Measurements from ENCODE around the gene POU2AF2. TPM values are rescaled to one million over a fixed set of nuclear protein-coding genes. Genes with fewer than 3 reads are reported as not detected.

Gene POU2AF2
- total RNA-seq, 1 experiment from 2014 or later = not detected

DNA sequence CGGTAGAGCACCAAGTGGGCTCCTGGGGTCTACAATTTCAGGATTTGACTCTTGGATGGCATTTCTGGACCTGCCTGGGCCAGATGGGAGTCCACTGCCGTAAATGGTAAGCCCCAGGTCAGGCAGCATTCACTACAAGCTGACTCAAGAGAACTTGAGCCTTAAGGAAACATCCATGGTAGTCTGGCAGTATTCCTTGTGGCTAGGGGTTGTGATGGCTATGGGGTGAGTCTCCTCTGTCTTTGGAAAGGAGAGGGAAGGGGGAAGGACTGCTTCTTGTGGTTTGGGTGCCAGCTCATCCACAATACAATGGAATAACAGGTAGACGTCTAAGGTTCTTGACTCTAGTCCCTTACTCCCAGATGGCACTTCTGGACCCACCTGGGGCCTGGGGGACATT, 32.3 kb upstream of the POU2AF2 start:
- H3K56ac ChIP-seq (ENCODE audit: insufficient read length, low read depth, low read length) = no peak overlapping the region
- no peak overlapping the region for H4K5ac ChIP-seq (ENCODE audit: insufficient read length, low read depth, low read length)
- Mint-ChIP-seq H3K4me3 (no peak overlapping the region), H3K4me1 (no peaks in the 10 kb centered on the region), H3K36me3 (ENCODE audit: insufficient read depth in 1 of 3, low read depth in 3 of 3) (peaks cover 0 to 2% (median 0%) of the 10 kb centered on the region in 3 experiments; a peak in 1 of 7 replicates), H3K27ac (no peak overlapping the region), H3K27me3 (ENCODE audit: low read depth) (no peaks in the 10 kb centered on the region), H3K9me3 (no peaks in the 10 kb centered on the region)
- no peaks in the 10 kb centered on the region for H3K9me3 ChIP-seq (ENCODE audit: control insufficient read depth, low read depth, low read length)
- H3T11ph ChIP-seq (ENCODE audit: low read length) = no peak overlapping the region
- no peak overlapping the region for H2BK20ac ChIP-seq (ENCODE audit: low read depth, low read length, poor library complexity, severe bottlenecking)
- no peaks in the 10 kb centered on the region for H3K79me2 ChIP-seq (ENCODE audit: insufficient read depth, low read length)
- no peaks in the 10 kb centered on the region for H3K27me3 ChIP-seq (ENCODE audit: insufficient read depth, low read length)
- no peak overlapping the region for H3K18ac ChIP-seq (ENCODE audit: insufficient read length, low read depth, low read length)
- no peak overlapping the region for H3K4me2 ChIP-seq (ENCODE audit: insufficient read depth, insufficient read length, low read length)
- no peaks in the 10 kb centered on the region for H4K20me1 ChIP-seq (ENCODE audit: control insufficient read depth, insufficient read depth, insufficient read length)
- no peak overlapping the region for H2BK5ac ChIP-seq (ENCODE audit: insufficient read length, low read length)
- no peak overlapping the region for H2BK120ac ChIP-seq (ENCODE audit: low read depth, low read length, poor library complexity, severe bottlenecking)
- no peak overlapping the region for H2AFZ ChIP-seq (ENCODE audit: low read length)
- H2AK5ac ChIP-seq (ENCODE audit: insufficient read length, low read length) = no peak overlapping the region
- H3K23me2 ChIP-seq (ENCODE audit: insufficient read length, low read depth, low read length, poor library complexity, severe bottlenecking) = no peaks in the 10 kb centered on the region
- no peak overlapping the region for H3K4ac ChIP-seq (ENCODE audit: low read depth, low read length)
- H4K91ac ChIP-seq (ENCODE audit: insufficient read length, low read depth, low read length) = no peak overlapping the region
- no peak overlapping the region for H4K8ac ChIP-seq (replicated peaks; ENCODE audit: insufficient read length, low read depth, low read length)
- H3K27ac ChIP-seq (ENCODE audit: insufficient read length, low read depth, low read length) = no peak overlapping the region
- H2BK12ac ChIP-seq (ENCODE audit: insufficient read length, low read depth, low read length) = no peak overlapping the region
- H3K9ac ChIP-seq (ENCODE audit: extremely low read depth, insufficient read length, low read length) = no peak overlapping the region
- no peak overlapping the region for H3K14ac ChIP-seq (ENCODE audit: insufficient read depth, low read length)
- no peak overlapping the region for H3K23ac ChIP-seq (ENCODE audit: insufficient read length, low read depth, low read length)
- TF ChIP-seq, protein P1, sequence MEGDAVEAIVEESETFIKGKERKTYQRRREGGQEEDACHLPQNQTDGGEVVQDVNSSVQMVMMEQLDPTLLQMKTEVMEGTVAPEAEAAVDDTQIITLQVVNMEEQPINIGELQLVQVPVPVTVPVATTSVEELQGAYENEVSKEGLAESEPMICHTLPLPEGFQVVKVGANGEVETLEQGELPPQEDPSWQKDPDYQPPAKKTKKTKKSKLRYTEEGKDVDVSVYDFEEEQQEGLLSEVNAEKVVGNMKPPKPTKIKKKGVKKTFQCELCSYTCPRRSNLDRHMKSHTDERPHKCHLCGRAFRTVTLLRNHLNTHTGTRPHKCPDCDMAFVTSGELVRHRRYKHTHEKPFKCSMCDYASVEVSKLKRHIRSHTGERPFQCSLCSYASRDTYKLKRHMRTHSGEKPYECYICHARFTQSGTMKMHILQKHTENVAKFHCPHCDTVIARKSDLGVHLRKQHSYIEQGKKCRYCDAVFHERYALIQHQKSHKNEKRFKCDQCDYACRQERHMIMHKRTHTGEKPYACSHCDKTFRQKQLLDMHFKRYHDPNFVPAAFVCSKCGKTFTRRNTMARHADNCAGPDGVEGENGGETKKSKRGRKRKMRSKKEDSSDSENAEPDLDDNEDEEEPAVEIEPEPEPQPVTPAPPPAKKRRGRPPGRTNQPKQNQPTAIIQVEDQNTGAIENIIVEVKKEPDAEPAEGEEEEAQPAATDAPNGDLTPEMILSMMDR (conservative IDR thresholded peaks at IDR 0.05) = no peak
- H3K79me1 ChIP-seq (ENCODE audit: insufficient read depth, low read depth, low read length, poor library complexity, severe bottlenecking) = no peaks in the 10 kb centered on the region
- no peaks in the 10 kb centered on the region for H3K4me1 ChIP-seq (ENCODE audit: insufficient read depth, low read length)
- H2BK15ac ChIP-seq (ENCODE audit: low read depth, low read length) = no peak overlapping the region
- DNase-seq = no peak
- no CpG with 5 or more reads among the region's 3 CpGs for WGBS (ENCODE audit: extremely low coverage, insufficient read length, low lambda C conversion rate)

Data from H9 (cell line).